AG08395 (cell line): ENCODE data around the gene PHLPP2.

Experiments
- DNase-seq: peaks from one replicate; pipeline ENCODE4 v3.0.0; 2012; ENCODE audit warnings: mixed read lengths, low spot score

PHLPP2 gene, protein sequence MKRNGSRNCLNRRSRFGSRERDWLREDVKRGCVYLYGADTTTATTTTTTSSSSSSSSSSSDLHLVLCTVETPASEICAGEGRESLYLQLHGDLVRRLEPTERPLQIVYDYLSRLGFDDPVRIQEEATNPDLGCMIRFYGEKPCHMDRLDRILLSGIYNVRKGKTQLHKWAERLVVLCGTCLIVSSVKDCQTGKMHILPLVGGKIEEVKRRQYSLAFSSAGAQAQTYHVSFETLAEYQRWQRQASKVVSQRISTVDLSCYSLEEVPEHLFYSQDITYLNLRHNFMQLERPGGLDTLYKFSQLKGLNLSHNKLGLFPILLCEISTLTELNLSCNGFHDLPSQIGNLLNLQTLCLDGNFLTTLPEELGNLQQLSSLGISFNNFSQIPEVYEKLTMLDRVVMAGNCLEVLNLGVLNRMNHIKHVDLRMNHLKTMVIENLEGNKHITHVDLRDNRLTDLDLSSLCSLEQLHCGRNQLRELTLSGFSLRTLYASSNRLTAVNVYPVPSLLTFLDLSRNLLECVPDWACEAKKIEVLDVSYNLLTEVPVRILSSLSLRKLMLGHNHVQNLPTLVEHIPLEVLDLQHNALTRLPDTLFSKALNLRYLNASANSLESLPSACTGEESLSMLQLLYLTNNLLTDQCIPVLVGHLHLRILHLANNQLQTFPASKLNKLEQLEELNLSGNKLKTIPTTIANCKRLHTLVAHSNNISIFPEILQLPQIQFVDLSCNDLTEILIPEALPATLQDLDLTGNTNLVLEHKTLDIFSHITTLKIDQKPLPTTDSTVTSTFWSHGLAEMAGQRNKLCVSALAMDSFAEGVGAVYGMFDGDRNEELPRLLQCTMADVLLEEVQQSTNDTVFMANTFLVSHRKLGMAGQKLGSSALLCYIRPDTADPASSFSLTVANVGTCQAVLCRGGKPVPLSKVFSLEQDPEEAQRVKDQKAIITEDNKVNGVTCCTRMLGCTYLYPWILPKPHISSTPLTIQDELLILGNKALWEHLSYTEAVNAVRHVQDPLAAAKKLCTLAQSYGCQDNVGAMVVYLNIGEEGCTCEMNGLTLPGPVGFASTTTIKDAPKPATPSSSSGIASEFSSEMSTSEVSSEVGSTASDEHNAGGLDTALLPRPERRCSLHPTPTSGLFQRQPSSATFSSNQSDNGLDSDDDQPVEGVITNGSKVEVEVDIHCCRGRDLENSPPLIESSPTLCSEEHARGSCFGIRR (N-terminal part only)

DNA sequence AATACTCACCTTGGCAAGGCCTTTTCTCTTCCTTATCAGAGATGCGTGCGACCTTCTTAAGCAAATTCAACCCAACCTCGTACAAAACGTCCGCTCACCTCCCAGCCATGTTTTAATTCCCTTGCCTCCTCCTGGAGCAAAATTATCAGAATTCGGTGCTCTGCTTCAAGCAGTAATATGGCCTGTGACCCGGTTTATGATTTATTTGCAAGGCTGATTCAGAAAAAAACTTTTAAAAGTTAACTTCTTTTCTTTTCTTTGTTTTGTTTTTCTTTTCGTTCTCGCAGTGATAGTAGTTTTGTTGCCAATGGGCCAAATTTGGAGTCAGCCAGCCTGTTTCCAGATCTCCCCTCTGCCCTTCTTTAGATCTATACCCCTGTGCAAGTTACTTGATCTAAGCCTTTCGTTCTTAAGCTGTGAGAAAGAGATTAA, at the start of gene PHLPP2:
TSS of gene PHLPP2 (minus strand) at position 382 of the 432 bp plus-strand sequence. CDS start 9,906 bp downstream, outside the sequence.
- peak; percentile 4 for DNase-seq

DNA sequence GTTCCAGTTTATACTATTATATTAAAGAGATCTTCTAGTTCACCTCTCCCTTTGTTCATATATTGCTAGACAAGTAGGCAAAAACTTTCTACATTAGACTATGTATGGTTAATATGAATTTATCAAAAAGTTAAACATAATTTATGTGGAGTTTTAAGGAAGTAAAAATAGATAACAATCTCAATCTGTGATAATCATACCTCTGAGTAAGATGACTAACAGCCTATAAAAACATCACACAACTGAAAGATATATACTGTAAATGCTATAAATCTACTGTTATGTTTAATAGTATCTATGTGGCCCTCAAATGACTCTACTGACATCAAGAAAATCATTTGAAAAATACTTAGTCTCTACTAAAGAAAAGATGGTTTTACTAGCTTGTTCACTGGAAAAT, 47.1 kb upstream of the PHLPP2 start:
- DNase-seq: no peak

DNA sequence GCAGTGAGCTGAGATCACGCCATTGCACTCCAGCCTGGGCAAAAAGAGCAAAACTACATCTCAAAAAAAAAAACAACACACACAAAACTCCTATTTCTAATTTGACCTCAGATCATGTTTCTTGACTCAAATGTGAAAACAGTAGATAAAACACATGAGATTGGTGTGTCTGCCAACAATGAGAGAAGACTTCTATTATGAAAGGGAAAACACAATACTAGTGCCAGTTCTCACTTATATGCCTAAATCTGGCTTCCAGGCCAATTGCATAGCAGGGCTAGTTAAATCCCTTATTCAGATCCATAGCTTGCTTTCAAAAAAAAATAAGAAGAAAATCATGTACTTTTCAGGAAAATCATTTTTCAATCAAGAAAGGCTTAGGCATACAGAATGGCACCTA, 44.7 kb upstream of the PHLPP2 start:
- no peak for DNase-seq

DNA sequence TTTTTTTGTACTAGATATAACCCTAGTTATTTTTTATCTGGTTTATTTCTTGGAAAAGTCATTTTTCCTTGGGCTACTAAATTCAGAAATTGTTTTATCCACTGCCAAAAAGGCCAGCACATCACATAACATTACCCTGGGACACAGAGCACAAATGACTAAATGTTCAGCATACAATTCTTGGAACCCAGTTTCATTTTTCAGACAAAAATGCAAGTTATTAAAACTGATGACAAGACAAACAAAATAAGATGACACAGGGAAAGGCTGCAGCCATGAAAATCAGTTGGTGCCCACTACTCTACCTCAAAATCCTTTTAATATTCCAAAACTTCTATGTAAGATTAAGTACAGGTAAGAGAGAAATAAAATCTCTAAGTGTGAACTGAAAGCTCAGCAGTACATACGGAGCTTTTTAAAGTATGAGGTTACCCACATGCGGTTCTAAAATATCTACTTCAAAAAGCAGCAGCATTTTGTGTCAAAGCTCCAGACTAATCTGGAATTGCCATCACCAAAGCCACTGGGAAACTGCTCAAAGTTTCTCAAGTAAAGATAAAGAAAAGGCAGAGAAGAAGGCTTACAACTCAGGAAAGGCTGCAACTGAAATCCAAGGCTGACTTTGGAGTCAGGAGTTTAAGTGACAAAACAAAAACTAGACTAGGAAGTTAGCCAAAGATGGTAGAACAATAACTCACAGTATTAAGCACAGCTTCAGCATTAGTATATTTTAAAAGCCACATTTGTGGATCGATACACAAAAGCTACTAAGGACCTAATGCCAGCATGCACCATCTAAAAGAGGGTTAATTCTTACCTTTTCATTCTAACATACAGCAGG, 42.8 kb upstream of the PHLPP2 start:
- DNase-seq: no peak

DNA sequence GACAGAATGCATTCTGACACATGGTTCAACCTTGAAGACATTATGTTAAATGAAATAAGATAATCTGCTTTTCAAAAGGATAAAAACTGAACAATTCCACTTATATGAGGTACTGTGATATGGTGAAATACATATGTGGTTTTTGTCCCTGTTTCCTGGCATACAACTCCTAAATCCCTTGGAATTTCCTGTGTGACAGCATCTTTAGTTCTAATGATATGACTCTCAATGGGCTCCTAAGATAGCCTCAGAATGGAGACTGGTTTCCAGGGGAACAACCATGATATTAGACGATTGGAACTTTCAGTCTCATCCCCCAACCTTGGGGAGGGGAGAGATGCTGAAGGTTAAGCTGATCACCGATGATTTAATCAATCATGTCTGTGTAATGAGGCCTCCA, 37.7 kb upstream of the PHLPP2 start:
- peak; percentile 77 for DNase-seq

DNA sequence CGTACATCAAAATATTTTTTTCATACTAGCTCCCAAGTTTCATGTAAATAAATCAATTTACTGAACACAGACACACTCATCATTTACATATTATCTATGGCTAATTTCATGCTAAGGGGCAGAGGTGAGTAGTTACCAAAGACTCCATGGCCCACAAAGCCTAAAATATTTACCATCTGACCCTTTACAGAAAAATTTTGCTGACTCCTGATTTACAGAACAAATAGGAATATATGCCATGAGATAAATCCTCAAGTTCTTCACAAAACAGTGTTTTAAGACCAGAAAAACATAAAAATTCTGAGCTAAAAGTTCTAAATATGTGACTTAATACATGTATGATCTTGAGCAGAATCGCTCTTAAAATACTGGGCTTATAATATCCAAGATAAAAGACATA, 36.6 kb upstream of the PHLPP2 start:
- DNase-seq: no peak

DNA sequence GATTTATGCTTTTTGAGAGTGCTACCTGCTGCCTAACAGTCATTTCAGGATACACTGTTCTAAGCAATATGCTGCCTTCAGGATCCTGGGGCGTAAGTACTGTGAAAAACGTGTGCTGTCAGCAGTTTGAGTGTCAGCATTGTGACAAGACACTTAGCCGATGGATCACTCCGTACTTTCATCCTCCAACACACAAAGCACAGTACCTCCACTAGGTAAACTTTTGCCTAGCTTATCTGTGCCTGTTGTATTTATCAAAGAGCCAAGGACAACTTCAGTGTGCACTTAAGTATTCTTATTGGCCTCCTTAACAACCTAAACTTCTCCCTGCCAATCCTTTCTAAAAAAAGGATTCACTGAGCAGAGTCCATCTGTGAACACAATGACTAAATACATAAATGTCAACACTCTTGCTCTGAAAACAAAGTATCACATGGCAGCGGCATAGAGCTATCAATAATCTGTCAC, 33.8 kb upstream of the PHLPP2 start:
- no peak for DNase-seq

DNA sequence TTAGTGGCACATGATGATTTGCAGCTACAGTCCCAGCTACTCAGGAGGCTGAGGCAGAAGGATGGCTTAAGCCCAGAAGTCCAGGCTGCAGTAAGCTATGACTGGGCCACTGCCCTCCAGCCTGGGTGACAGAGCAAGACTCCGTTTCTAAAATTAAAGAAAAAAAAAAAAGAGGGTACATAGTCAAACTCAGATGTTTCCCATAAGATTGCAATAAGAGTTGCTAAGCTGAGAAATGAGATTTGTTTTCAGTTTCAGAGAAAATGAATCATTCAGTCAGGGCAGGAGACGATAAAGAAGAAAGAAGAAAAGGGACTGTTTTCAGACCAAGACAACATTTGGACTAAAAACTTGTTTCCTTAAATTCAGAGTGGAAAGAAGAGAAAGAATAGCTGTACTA, 30.2 kb upstream of the PHLPP2 start:
- DNase-seq: no peak

DNA sequence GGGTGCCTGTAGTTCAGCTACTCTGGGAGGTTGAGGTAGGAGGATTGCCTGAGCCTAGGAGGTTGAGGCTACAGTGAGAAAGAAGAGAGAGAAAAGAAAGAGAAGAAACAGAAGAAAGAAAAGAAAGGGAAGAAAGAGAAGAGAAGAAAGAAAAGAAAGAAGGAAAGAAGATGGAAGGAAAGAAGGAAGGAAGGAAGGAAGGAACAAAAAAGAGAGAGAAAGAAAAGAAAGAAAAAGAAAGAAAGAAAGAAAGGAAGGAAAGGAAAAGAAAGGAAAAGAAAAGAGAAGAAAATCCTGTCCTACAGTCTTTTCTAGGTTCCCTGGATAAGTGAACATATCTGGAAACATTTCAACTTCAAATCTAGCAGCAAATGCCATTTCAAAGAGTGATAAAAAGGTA, 29.6 kb upstream of the PHLPP2 start:
- no peak for DNase-seq

DNA sequence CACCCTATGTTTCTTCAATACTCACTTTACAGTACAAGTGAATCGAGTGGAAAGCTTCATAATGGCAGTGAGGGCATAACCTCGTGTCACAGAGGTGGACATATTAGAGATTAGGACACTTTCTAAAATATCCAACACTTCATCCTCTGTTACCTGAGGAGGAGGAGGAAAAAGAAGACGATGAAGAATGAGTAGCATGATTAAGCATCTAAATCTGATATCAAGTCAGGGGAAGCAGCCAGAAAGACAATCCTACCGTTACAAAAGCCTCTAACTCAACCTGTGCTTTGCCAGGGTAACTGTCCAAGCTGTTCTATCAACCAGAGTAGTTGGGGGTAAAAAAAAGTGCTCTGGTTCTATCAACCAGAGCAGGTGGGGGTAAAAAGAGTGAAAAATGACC, 23.7 kb upstream of the PHLPP2 start:
- DNase-seq: no peak

DNA sequence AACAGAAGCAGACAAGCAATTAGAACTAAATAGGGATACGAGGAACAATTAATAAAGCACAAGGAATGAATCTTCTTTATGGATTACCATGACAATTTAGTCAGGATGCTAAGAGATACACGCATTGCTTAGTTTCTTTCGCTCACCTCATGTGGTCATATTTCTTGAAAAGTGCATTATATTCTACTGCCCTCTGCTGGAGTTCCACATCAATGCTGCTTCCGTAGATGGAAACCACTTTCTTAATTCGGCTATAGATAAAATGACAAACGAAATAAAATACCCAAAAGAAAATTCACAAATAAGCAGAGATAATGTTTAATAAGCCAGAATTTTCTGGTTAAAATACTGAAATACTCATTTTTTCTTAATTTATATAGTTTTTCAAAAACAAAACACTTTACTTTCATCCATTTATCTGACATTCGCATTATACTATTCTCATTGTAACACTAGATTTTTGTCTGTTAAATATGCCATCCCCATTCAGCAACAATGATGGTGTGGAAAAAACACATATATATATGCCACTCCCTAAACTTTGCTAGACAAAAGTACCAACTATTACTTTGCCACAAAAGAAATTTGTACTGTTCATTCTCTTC, 22.0 kb upstream of the PHLPP2 start:
- peak; percentile 42 for DNase-seq

DNA sequence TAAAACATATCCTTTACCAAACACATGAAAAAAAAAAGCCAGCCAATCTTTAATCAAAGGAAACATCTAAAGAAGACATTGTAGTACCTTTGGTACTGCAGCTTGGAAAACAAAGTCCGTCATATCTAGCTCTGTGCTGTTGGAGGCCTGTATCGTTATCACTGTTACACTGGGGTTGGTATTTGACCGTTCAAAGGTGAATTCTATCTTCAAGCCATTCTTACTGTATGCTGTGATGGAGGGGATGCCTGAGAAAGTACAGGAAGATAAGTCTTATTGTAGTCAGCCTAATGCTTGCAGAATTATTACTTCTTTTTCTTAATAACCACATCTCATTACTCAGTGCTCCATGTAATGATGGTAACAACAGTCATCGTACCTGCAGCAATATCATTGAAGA, 14.4 kb upstream of the PHLPP2 start:
- DNase-seq: no peak

DNA sequence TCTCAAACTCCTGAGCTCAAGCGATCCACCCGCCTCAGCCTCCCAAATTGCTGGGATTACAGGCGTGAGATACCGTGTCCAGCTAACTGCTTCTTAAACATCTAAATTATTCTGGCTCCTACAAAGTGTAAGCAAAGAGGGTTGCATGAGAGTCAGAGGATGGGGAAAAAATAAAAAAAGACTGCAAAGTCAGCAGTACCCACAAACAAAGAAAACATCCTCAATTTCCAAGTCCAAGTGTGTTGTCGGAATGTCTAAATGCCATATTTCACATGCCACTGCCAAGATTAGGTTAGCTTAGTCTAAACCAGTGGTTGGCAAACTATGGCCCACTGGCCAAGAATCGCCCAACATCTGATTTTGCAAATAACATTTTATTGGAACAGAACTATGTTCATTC, 13.0 kb upstream of the PHLPP2 start:
- DNase-seq: no peak

DNA sequence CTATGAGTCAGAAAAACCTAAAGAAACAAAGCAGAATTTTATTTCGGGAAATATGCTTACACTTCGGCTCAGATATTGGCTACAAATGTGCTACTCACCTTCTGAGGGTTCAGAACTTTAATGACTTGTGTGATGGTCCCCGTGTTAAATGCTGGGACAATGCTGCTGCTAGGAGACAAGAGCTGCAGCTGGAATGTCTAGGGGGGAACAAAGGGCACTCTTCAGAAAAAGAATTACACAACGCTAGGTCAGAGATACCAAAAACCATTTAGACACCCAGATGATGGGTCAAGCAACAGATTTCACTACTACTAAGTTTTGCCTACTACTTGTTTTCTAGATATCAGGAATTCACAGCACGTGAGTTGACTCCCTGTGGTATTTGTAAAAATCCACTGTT, 10.0 kb upstream of the PHLPP2 start:
- no peak for DNase-seq

DNA sequence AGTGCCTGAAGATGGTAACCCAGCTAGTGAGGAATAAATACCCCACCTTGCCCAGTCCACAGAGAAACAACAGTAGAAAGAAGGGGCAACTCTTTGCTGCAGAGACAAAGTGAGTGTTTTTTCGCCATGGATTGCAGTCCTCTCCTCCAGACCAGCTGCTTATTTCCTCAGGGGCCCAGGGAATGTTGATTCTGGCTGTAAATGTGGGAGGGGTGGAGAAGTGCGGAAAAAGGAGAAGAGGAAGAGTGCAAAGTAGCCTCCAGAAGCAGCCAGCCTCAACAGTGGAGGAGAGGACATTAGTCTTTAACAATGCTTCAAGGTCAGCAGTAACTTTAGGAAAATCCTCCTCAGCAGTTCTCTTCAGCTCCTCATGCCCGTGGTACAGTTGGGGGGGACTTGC, 8.1 kb upstream of the PHLPP2 start:
- DNase-seq: no peak

DNA sequence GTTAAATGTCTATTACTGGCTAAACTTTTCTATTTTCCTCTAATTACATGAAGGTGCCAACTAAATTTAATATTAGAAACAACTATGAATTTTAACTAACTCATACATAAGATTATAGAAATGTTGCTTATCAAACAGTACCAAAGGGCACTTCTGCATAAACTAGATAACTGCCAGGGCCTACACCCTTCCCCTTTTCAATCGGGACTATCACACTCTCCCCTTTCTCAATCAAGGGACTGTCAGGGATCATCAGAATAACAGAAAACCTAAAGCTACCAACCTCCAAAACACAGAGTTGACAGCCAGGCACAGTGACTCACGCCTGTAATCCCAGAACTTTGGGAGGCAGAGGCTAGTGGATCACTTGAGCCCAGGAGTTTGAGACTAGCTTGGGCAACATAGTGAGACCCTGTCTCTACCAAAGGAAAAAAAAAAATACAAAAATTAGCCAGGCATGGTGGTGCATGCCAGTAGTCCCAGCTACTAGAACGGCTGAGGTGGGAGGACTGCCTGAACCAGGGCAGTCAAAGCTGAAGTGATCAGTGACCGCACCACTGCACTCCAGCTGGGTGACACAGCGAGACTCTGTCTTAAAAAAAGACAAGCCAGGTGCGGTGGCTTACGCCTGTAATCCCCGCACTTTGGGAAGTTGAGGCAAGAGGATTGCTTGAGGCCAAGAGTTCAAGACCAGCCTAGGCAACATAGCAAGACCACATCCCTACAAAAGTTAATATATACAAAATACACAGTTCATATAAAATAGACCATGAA, 3.2 kb upstream of the PHLPP2 start:
- no peak for DNase-seq

DNA sequence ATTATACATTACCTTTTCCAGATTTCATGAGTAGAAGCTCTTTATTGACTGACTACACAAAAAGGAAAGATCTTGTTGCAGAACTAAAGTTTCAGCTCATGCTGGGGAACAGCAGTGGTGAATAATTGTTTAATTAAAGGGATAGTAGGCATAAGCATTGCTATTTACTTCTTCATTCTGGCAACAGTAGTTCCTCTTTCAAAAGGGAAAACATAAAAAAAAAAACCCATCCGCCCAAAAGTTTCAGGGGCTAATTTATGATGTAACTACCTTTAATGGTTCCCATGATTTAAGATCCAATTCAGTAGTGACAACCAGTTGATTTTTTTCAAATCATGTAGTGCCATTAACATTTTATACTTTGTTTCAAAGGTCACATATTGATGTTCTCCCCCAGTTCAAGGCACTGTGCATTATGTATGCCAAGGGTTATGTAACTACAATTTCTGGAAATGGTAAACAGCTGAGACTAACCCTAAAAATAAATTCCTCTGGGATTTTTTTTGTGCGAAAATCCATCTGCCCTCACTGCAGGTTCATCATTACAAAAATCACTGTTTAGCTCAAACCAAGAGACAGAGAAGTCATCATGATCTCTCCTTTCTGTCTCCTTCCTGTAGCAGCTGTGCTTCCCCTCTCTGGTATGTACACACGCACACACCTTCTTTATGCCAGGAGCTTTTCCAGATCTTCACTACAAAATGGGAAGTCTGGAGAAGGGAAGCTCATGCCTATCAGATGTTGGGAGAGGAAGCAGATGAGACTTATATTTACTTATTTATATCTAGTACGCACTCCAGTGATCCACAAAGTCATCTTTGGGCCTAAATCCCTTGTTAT, 2.2 kb upstream of the PHLPP2 start:
- no peak for DNase-seq

DNA sequence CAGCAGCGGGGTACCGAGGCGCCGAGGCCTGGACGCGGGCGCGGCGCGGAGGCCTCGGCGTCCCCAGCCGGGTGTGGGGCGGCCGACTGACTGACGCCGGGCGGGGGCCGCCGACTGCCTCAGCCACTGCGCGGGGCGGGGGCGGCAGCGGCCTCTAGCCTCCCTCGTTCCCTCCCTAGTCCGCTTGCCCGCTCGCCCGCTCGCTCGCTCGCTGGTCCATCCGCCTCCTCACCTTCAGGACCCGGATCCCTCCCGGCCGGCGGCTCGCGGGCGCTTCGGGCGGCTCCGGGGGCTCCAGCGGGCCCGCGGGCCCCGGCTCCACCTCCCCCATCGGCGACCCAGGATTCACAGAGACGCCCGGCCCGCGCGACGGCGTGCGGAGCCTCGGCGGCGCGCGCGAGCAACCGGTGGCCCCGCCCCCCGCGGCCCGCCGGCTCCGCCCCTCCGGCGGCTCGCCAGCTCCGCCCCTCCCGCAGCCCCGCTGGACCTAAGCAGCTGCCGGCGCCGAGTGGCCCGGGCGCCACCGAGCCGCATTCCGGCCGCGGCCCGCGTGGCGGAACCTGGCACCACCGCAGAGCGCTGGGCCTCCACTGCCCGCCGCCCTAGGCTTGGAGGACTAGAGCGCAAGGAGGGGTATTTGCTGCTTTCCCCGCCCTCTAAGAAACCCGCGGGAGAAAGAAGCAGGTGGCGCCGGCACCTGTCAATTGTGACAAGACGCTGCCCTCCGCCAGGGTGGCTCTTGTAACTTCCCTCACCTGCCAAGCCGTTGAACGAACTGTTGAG, 773 bp downstream of the PHLPP2 start:
- peak; percentile 92 for DNase-seq
